Measurements from ENCODE around the gene KANK3.

KANK3 gene

GRCh38 chr19:8342684-8343482 lies at the start of gene KANK3:
Gene KANK3, minus strand, starts transcription at chr19:8343262. Its CDS starts 5,434 bp downstream, at chr19:8337828.
- Histone ChIP-seq H3K4me1 (ENCODE audit: insufficient read depth, low read length, poor library complexity, severe bottlenecking) (peaks cover 4% of the 10 kb centered on the region), H2AFZ (ENCODE audit: low read length) (peak within 1 kb of the TSS; percentile 74), H3K4me3 (ENCODE audit: low read length, poor library complexity, severe bottlenecking) (peak within 1 kb of the TSS; percentile 68), H3K9me3 (ENCODE audit: insufficient read depth, low read depth, low read length) (no peaks in the 10 kb centered on the region), H3K9me2 (replicated peaks; ENCODE audit: low read depth, low read length) (no peaks in the 10 kb centered on the region), H3K4me2 (ENCODE audit: low read depth, low read length, poor library complexity, severe bottlenecking) (peak within 1 kb of the TSS; percentile 57), H3K36me3 (ENCODE audit: insufficient read depth, low read length) (no peaks in the 10 kb centered on the region), H3K27me3 (ENCODE audit: insufficient read depth, low read length, poor library complexity, severe bottlenecking) (no peaks in the 10 kb centered on the region), H3K79me2 (ENCODE audit: insufficient read depth, low read length) (no peaks in the 10 kb centered on the region), H4K20me1 (ENCODE audit: insufficient read depth, low read length, poor library complexity, severe bottlenecking) (no peaks in the 10 kb centered on the region), H3F3A (ENCODE audit: low read depth) (no peaks in the 10 kb centered on the region), H3K9ac (ENCODE audit: low read depth, low read length, poor library complexity, severe bottlenecking) (no peak within 1 kb of the TSS)
- TF ChIP-seq EZH2phosphoT487 (IDR thresholded peaks at IDR 0.05; ENCODE audit: borderline replicate concordance) = no peak
- no peak for TF ChIP-seq CTCF (conservative IDR thresholded peaks at IDR 0.05; ENCODE audit: low read length)

DNA sequence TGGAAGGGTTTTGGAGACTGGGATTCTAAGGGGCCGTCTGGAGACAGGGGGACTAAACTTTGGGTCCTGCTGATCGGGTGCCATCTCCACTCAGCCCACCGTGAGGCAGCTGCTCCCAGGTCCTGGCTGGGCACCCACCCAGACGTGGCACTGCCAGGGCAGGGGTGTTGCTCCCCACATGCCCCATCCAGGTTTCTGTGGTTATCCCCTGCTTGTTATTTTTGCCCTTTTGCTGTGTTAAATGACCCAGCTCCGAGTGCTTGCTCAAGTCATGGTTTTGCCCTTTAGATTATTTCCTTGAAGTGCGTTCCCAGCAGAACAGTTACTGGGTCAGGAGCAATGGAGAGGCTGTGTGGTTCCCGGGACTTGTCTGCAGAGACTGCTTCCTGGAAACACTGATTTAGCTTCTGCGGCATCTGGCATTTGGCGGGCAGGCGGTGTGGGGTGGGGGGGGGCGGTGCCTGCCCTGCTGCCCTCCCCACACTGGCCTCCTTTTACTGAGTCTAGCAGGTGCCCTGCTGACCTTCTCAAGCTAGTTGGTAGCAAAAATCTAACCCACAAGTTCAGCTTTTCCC lies 49.0 kb upstream of the KANK3 start:
- Histone ChIP-seq H3K9me2 (replicated peaks; ENCODE audit: low read depth, low read length) (no peaks in the 10 kb centered on the region), H3F3A (ENCODE audit: low read depth) (no peaks in the 10 kb centered on the region), H3K9ac (ENCODE audit: low read depth, low read length, poor library complexity, severe bottlenecking) (no peak overlapping the region), H3K36me3 (ENCODE audit: insufficient read depth, low read length) (no peaks in the 10 kb centered on the region), H3K4me3 (ENCODE audit: low read length, poor library complexity, severe bottlenecking) (peak overlapping the region; percentile 87), H3K27me3 (ENCODE audit: insufficient read depth, low read length, poor library complexity, severe bottlenecking) (peaks cover 3% of the 10 kb centered on the region), H3K79me2 (ENCODE audit: insufficient read depth, low read length) (peaks cover 68% of the 10 kb centered on the region), H4K20me1 (ENCODE audit: insufficient read depth, low read length, poor library complexity, severe bottlenecking) (peaks cover 54% of the 10 kb centered on the region), H3K4me1 (ENCODE audit: insufficient read depth, low read length, poor library complexity, severe bottlenecking) (peaks cover 31% of the 10 kb centered on the region), H3K9me3 (ENCODE audit: insufficient read depth, low read depth, low read length) (no peaks in the 10 kb centered on the region), H2AFZ (ENCODE audit: low read length) (no peak overlapping the region), H3K4me2 (ENCODE audit: low read depth, low read length, poor library complexity, severe bottlenecking) (peak overlapping the region; percentile 80)
- TF ChIP-seq CTCF (conservative IDR thresholded peaks at IDR 0.05; ENCODE audit: low read length) (no peak), EZH2phosphoT487 (IDR thresholded peaks at IDR 0.05; ENCODE audit: borderline replicate concordance) (no peak)

- H3K9me2 ChIP-seq (replicated peaks; ENCODE audit: low read depth, low read length) = no peaks in the 10 kb centered on the region
- peak overlapping the region; percentile 87 for H3K4me3 ChIP-seq (ENCODE audit: low read length, poor library complexity, severe bottlenecking)
- H3K36me3 ChIP-seq (ENCODE audit: insufficient read depth, low read length) = no peaks in the 10 kb centered on the region
- H2AFZ ChIP-seq (ENCODE audit: low read length) = no peak overlapping the region
- peaks cover 3% of the 10 kb centered on the region for H3K27me3 ChIP-seq (ENCODE audit: insufficient read depth, low read length, poor library complexity, severe bottlenecking)
- peaks cover 30% of the 10 kb centered on the region for H3K4me1 ChIP-seq (ENCODE audit: insufficient read depth, low read length, poor library complexity, severe bottlenecking)
- TF ChIP-seq CTCF (conservative IDR thresholded peaks at IDR 0.05; ENCODE audit: low read length) (no peak), EZH2phosphoT487 (IDR thresholded peaks at IDR 0.05; ENCODE audit: borderline replicate concordance) (no peak)
- H3K9me3 ChIP-seq (ENCODE audit: insufficient read depth, low read depth, low read length) = no peaks in the 10 kb centered on the region
- peaks cover 63% of the 10 kb centered on the region for H3K79me2 ChIP-seq (ENCODE audit: insufficient read depth, low read length)
- H4K20me1 ChIP-seq (ENCODE audit: insufficient read depth, low read length, poor library complexity, severe bottlenecking) = peaks cover 50% of the 10 kb centered on the region
- peak overlapping the region; percentile 41 for H3K9ac ChIP-seq (ENCODE audit: low read depth, low read length, poor library complexity, severe bottlenecking)
- peak overlapping the region; percentile 80 for H3K4me2 ChIP-seq (ENCODE audit: low read depth, low read length, poor library complexity, severe bottlenecking)
- no peaks in the 10 kb centered on the region for H3F3A ChIP-seq (ENCODE audit: low read depth)
These were observed 48.3 kb upstream of the KANK3 start for GRCh38 chr19:8391198-8392016.

Measured in Loucy (cell line).